ENCODE data around the gene NUDT2.

The NUDT2 gene

GRCh38 chr9:34371886-34372466, 42.6 kb downstream of the NUDT2 start:
- DNase-seq = no peak

DNA sequence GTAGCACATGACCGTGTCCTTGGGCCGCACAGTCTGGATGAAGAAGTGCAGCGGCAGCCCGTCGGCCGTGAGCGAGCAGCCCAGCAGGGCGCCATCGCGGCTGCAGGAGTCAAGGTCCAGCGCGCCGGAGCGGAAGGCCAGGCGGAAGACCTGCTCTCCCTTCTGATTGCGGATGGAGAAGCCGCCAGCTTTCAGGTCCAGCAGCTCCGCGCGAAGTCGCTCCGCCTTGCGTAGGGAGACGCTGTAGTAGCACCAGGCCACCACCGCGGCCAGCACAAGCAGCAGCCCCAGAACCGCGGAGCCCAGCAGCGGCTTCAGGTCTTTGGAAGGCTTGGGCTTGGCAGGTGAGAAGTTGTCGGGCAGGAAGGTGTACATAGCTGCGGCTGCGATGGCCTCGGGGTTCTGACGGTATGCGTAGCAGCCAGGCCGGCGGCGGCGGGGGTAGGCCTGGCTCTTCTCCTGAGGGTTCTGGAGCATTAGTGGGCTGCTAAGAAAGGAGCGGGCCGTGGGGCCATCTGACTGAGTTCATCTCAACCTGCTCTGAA, 43.2 kb downstream of the NUDT2 start:
- DNase-seq = no peak

GRCh38 chr9:34373749-34374148, 44.4 kb downstream of the NUDT2 start:
- DNase-seq = no peak

- no peak for DNase-seq
These were observed 45.0 kb downstream of the NUDT2 start for GRCh38 chr9:34374339-34374738.

DNA sequence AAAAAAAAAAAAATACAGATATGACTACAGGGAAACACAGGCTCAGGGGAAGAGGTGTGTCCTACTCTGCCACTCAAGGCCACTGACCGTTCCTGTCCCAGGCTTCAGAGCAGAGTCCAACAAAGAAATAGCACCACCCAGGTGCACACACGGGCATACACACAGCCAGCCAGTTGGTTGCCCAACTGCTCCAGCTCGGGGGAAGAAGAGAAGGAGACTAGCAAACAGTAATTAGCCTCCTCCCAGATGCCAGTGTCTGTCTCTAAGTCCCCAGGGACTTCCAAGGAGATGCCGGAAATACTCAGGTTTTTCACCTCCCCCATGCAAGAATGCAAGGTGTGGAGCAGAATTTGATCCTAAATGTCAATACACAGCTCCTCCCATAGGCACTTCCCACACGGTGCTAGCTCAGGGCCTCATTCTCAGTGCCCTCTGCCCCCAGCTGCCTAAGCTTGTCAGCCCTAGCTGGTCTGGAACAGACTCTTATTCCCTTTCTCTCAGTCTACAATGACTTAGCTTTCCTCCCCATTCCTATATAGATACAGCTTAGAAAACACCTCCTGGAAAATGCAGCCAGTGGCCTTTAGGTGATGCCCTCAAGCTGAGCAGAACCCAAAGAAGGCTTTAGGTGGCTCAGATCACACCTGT, 45.7 kb downstream of the NUDT2 start:
- no peak for DNase-seq

GRCh38 chr9:34375901-34376595, 46.7 kb downstream of the NUDT2 start:
- DNase-seq = peak in 1 of 2 donors; percentile 26

- DNase-seq = peak; percentile 93 to 95
These were observed 47.4 kb downstream of the NUDT2 start, which contains the start of gene MYORG for GRCh38 chr9:34376596-34377403. MYORG (minus strand) TSS chr9:34376898; CDS start chr9:34372943, 3,955 bp downstream.

DNA sequence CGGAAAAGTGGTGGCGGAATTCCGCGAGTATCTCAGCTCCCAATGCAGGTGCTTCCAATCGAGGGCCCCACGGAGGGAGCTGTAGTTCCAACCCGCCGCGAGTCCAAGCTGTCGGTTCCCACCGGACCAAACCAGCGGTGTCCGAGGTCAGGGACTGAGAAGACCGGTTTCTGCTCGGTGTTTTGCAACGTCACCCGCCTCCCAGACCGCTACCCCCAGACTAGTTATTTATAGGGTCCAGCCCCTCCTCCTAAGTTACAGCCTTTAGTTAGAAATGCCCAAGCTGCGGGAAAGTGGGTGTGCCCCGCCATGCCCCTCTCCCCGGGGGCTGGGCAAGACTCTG, 48.0 kb downstream of the NUDT2 start:
- no peak for DNase-seq

DNA sequence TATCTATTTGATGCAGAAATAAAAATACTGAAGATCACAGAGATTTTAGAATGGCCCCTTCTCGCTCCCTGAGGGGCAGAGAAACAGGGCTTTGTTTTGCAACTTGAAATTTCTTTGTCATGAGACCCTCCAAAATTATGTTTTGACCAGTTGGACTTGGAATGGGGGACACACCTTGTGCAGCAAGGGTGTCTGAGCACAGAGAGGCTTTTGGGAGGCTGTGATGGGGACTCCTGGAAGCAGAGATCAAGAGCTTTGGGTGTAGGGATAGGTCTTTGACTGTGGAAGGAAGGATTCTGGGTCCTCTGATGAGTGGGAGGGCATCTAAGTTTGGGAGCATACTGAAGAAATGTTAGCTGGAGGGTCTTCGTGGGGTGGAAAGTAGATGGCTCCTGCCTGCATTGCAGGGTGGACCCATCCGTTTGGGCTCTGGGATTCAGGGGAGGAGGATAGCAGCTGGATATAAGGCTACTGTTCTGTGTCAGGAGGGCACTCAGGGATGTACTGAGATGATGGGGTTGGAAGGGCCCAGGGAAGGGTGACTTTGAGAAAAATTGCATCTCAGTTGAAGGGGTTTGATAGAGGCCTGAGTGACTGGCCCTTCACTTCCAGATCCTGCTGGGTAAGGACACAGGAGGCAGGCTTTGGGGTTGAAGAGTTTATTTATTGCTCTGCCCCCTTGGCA, 49.1 kb downstream of the NUDT2 start:
- no peak for DNase-seq

- peak; percentile 92 to 93 for DNase-seq
These were observed 50.1 kb downstream of the NUDT2 start for GRCh38 chr9:34379334-34380033.

- DNase-seq = no peak
These were observed 50.7 kb downstream of the NUDT2 start for GRCh38 chr9:34380034-34380510.

DNA sequence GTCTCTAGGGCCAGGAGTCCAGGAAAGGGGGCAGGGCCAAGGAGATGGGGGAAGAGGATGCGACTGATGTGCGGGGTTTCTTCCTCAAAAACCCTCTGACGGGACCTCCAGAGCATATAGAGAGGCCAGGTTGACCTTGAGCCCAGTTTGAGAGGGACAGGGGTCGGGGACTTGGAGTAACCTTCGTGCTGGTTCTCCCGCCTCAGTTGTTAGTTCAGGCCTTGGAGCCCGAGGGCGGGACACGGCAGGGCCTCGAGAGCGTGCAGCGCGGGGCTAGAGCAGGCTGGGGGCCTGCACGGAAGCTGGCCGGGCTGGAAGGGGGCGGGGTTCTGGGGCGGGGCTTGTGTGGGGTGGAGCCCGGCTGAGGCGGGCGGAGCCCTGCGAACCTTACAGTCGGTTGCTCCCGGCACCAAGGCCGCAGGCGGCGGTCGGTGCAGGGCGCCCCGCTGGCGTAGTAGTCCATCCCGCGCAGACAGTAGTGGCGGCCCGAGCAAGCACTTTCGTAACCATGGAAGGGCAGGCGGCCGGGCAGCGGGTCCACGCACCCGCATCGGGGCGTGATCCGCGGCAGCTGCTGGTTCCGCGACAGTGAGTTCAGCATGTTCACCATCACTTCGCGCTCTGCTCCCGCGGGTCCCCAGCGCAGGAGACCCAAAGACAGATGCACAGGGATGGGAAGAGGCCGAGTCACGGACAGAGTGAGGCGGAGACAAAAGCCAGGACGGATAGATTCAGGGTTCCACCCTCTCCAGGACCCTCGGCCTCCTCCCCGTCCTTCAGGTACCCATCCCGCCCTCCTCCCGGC, 51.3 kb downstream of the NUDT2 start:
- DNase-seq = peak; percentile 66 to 75

- no peak for DNase-seq
These were observed 52.0 kb downstream of the NUDT2 start for GRCh38 chr9:34381323-34381722.

DNA sequence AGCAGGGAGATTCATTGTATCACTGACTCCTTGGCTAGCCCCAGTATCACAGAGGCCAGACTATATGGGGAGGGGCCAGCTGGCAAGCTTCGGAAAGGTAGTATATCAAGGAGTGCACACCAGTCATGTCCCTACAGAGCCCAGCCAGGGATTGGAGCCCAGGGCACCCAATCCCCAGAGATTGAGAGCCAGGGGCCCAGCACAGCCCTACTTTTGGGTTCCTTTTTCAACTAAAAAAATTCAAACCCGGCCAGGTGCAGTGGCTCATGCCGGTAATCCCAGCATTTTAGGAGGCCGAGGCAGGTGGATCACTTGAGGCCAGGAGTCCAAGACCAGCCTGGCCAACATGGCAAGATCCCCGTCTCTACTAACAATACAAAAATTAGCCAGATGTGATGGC, 52.7 kb downstream of the NUDT2 start:
- no peak for DNase-seq

- no peak for DNase-seq
These were observed 53.5 kb downstream of the NUDT2 start for GRCh38 chr9:34382879-34383278.

DNA sequence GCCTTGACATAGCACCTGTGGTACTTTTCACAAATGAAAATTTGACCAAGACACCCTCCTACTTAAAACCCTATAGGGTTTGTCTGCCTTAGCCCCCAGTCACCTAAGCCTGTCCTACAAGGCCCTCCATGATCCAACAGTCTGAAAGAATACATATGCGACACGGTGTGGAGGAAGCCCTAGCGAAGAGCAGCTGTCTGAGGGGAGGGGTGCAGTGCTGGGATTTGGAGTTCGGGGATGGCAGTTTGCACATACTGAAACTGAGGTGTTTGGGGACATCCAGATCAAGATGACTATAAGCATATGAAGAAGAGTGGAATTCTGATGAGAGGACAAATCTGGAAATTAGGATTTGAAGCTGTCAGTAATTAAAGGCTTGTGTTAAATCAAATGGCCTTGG, 54.5 kb downstream of the NUDT2 start:
- DNase-seq = no peak

DNA sequence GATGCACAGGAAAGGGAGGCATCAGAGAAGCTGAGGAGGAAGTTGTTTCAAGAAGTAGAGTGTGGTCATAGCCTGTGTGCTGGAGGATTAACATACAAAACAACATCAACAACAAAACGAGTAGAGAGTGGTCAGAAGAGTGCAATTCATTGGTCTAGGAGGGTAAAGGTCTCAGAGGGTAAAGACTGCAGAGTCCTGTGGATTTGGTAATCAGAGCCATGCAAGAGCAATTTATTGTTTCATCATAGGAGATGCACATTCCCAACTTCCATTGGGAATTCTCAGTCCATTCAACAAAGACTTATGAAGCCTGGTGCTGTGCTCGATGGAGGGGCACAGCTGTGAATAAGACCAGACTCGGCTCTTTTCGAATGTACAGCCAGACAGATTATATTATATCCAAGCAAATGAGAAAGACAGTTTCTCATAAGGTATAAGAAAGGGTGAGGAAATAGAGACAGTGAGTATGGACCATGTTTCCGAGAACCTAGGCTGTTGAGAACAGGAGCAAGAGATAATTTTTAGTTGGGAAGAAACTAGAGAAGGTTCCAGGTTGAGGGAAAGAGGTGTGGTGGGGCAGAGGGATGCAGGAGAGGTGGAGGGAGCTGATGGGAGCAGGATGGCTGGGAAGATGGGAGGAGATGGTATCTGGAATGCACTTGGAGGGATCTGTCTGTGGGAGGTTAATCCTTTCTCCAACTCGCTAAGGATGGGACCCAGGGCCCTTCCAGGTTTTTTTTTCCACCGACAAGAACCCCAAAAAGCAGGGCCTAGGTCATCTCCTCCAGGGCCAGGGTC, 55.2 kb downstream of the NUDT2 start:
- DNase-seq = no peak

- no peak for DNase-seq
These were observed 56.3 kb downstream of the NUDT2 start for GRCh38 chr9:34385561-34386230.

GRCh38 chr9:34386656-34387055, 57.3 kb downstream of the NUDT2 start:
- DNase-seq = no peak

Measured in stimulated activated CD4-positive, alpha-beta T cell treated with anti-CD3 and anti-CD28 coated beads, Interleukin-2, amount 100 ng/mL, for 48 hours (primary cell).